Stimulated activated CD4-positive, alpha-beta T cell treated with anti-CD3 and anti-CD28 coated beads, Interleukin-1b, Interleukin-23, amount 100 ng/mL, for 4 hours (primary cell): ENCODE results near the gene MAPK6.

Experiments used
- DNase-seq, 2 donors: peaks; one replicate each; pipeline ENCODE4 v3.0.0-alpha.2; 2020; ENCODE audit warnings: low read depth in 2 of 2

The MAPK6 gene

GRCh38 chr15:52103217-52104207, 84.5 kb downstream of the MAPK6 start:
- DNase-seq: no peak

GRCh38 chr15:52104532-52105004, 85.5 kb downstream of the MAPK6 start:
- no peak for DNase-seq

GRCh38 chr15:52105846-52106245, 86.8 kb downstream of the MAPK6 start:
- DNase-seq: no peak

GRCh38 chr15:52106641-52107040, 87.6 kb downstream of the MAPK6 start:
- DNase-seq: no peak

- DNase-seq: no peak
Measured at GRCh38 chr15:52107238-52107637, 88.2 kb downstream of the MAPK6 start.

GRCh38 chr15:52109559-52110451, 90.8 kb downstream of the MAPK6 start:
- no peak for DNase-seq

GRCh38 chr15:52111517-52112202, 92.6 kb downstream of the MAPK6 start:
- DNase-seq: no peak

GRCh38 chr15:52112203-52112750, 93.3 kb downstream of the MAPK6 start:
- peak; percentile 28 to 44 for DNase-seq

GRCh38 chr15:52113235-52113634, 94.2 kb downstream of the MAPK6 start:
- DNase-seq: no peak

GRCh38 chr15:52113708-52114107, 94.7 kb downstream of the MAPK6 start:
- DNase-seq: no peak

GRCh38 chr15:52114261-52115055, 95.4 kb downstream of the MAPK6 start:
- DNase-seq: no peak

- DNase-seq: no peak
Measured at GRCh38 chr15:52115598-52116427, 96.8 kb downstream of the MAPK6 start.
